NCI-H1105 treated with DMSO at 0.1 percent for 48 hours (cell line): ENCODE data around the gene NAP1L5.

Experiments
- DNase-seq: peaks from one replicate; lab custom pipeline; 2025; lab: John Stamatoyannopoulos, UW

NAP1L5 gene

GRCh38 chr4:88660446-88661294 lies 37.0 kb downstream of the NAP1L5 start:
- no peak for DNase-seq

- no peak for DNase-seq
These were observed 37.8 kb downstream of the NAP1L5 start for GRCh38 chr4:88659890-88660208.

- DNase-seq, result peak; percentile 19
These were observed 38.4 kb downstream of the NAP1L5 start for GRCh38 chr4:88659055-88659889.

GRCh38 chr4:88655226-88655625 lies 42.4 kb downstream of the NAP1L5 start:
- no peak for DNase-seq

GRCh38 chr4:88653371-88653946 lies 44.2 kb downstream of the NAP1L5 start:
- DNase-seq, result no peak

- no peak for DNase-seq
These were observed 47.9 kb downstream of the NAP1L5 start for GRCh38 chr4:88649716-88650115.

GRCh38 chr4:88646528-88647280 lies 50.9 kb downstream of the NAP1L5 start:
- no peak for DNase-seq

- DNase-seq, result no peak
These were observed 51.6 kb downstream of the NAP1L5 start for GRCh38 chr4:88645994-88646393.
